A673 (cell line): ENCODE data around the gene JUP.

Source experiments
- EZH2 ChIP-seq: fragments of 200-600 bp; sonication (generic); IDR thresholded peaks from 2 replicates; pipeline ENCODE4 v1.6.1; 2017; ENCODE audit warnings: borderline replicate concordance, low read depth, mild to moderate bottlenecking, mixed read lengths, antibody characterized with exemption, low read length; ENCODE audit not compliant: poor library complexity, severe bottlenecking
- TF ChIP-seq, protein P1 (sequence below): fragments of 300-800, 200-600 bp; sonication (generic); conservative IDR thresholded peaks from 2 replicates; pipeline ENCODE4 v1.5.1; 2017; ENCODE audit warnings: low read depth, mild to moderate bottlenecking, antibody characterized with exemption, low read length, moderate library complexity, mixed read lengths

DNA sequence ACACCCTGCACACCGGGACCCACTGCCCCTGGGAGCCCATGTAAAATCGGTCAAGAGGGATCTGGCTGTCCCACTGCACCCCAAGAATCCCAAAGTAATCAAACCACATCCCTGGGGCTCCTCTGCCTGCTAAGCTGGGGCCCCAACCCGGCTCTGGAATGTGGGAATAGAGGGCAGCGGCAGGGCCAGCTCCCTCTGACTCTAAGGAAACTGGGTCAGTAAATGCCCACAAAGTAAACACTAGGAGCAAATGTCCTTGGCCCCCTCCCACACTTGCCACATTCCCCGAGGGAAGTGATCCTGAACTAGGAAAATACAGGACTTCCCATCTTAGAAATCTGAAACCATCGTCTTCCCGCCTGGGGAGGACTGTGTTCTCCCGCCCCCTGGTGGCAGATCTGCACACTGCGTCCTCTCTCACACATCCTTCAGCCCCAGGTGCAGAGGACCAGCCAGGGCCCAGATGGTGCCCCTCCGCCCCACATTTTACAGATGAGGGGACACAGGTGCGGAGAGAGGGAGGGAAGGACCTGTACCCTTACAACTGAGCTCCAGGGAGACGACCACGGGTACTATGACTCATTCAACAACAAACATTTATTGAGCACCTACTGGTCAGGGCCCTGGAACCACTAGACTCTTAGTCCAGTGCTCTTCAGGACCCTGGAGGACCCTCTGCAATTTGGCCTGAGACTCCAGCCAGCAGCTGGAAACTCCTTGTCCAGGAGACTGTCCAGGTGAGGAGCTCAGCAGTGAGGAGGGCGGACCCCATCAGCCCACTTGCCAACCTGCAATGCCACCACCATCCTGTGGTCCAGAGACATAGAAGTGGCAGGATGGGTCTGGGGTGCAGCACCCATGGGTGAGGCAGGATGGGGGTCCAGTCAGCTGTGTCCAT is 15.1 kb upstream of the JUP start:
- TF ChIP-seq, protein P1, sequence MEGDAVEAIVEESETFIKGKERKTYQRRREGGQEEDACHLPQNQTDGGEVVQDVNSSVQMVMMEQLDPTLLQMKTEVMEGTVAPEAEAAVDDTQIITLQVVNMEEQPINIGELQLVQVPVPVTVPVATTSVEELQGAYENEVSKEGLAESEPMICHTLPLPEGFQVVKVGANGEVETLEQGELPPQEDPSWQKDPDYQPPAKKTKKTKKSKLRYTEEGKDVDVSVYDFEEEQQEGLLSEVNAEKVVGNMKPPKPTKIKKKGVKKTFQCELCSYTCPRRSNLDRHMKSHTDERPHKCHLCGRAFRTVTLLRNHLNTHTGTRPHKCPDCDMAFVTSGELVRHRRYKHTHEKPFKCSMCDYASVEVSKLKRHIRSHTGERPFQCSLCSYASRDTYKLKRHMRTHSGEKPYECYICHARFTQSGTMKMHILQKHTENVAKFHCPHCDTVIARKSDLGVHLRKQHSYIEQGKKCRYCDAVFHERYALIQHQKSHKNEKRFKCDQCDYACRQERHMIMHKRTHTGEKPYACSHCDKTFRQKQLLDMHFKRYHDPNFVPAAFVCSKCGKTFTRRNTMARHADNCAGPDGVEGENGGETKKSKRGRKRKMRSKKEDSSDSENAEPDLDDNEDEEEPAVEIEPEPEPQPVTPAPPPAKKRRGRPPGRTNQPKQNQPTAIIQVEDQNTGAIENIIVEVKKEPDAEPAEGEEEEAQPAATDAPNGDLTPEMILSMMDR, result peak; percentile 79
- no peak for TF ChIP-seq EZH2
